ENCODE measurements around the gene NFATC1.

NFATC1 gene

GRCh38 chr18:79463424-79463960 lies 67.8 kb downstream of the NFATC1 start:
- Histone ChIP-seq H3K79me2 (ENCODE audit: control insufficient read depth, insufficient read depth, low read length, unreplicated experiment) (no peaks in the 10 kb centered on the region), H3K4me1 (ENCODE audit: control insufficient read depth, insufficient read depth, low read length, unreplicated experiment) (peaks cover 13% of the 10 kb centered on the region), H3K27me3 (ENCODE audit: insufficient read depth, low read length) (no peaks in the 10 kb centered on the region), H3K27ac (ENCODE audit: low read depth, low read length) (no peak overlapping the region), H3K36me3 (ENCODE audit: insufficient read depth, low read length) (no peaks in the 10 kb centered on the region), H3K4me3 (ENCODE audit: low read depth, low read length) (no peak overlapping the region), H2AFZ (ENCODE audit: low read length, unreplicated experiment) (no peak overlapping the region)

GRCh38 chr18:79465392-79465991 lies 69.8 kb downstream of the NFATC1 start:
- Histone ChIP-seq H3K4me3 (ENCODE audit: low read depth, low read length) (0 out of 2 replicates have a peak overlapping the region, but pooled peaks have one; percentile 13), H3K36me3 (ENCODE audit: insufficient read depth, low read length) (no peaks in the 10 kb centered on the region)

GRCh38 chr18:79466591-79466990 lies 70.9 kb downstream of the NFATC1 start:
- Histone ChIP-seq H3K27ac (ENCODE audit: low read depth, low read length) (no peak overlapping the region), H2AFZ (ENCODE audit: low read length, unreplicated experiment) (no peak overlapping the region), H3K27me3 (ENCODE audit: insufficient read depth, low read length) (no peaks in the 10 kb centered on the region), H3K36me3 (ENCODE audit: insufficient read depth, low read length) (no peaks in the 10 kb centered on the region), H3K4me1 (ENCODE audit: control insufficient read depth, insufficient read depth, low read length, unreplicated experiment) (no peaks in the 10 kb centered on the region), H3K4me3 (ENCODE audit: low read depth, low read length) (no peak overlapping the region), H3K79me2 (ENCODE audit: control insufficient read depth, insufficient read depth, low read length, unreplicated experiment) (no peaks in the 10 kb centered on the region)

More at GRCh38 chr18:79465392-79465991, 69.8 kb downstream of the NFATC1 start:
- no peaks in the 10 kb centered on the region for H3K79me2 ChIP-seq (ENCODE audit: control insufficient read depth, insufficient read depth, low read length, unreplicated experiment)
- no peak overlapping the region for H3K27ac ChIP-seq (ENCODE audit: low read depth, low read length)
- no peaks in the 10 kb centered on the region for H3K27me3 ChIP-seq (ENCODE audit: insufficient read depth, low read length)
- H3K4me1 ChIP-seq (ENCODE audit: control insufficient read depth, insufficient read depth, low read length, unreplicated experiment), result no peaks in the 10 kb centered on the region
- H2AFZ ChIP-seq (ENCODE audit: low read length, unreplicated experiment), result no peak overlapping the region

GRCh38 chr18:79467126-79467525 lies 71.4 kb downstream of the NFATC1 start:
- no peak overlapping the region for H3K4me3 ChIP-seq (ENCODE audit: low read depth, low read length)
- no peaks in the 10 kb centered on the region for H3K4me1 ChIP-seq (ENCODE audit: control insufficient read depth, insufficient read depth, low read length, unreplicated experiment)
- H2AFZ ChIP-seq (ENCODE audit: low read length, unreplicated experiment), result no peak overlapping the region
- no peak overlapping the region for H3K27ac ChIP-seq (ENCODE audit: low read depth, low read length)
- no peaks in the 10 kb centered on the region for H3K79me2 ChIP-seq (ENCODE audit: control insufficient read depth, insufficient read depth, low read length, unreplicated experiment)
- no peaks in the 10 kb centered on the region for H3K36me3 ChIP-seq (ENCODE audit: insufficient read depth, low read length)
- H3K27me3 ChIP-seq (ENCODE audit: insufficient read depth, low read length), result no peaks in the 10 kb centered on the region

- no peak overlapping the region for H2AFZ ChIP-seq (ENCODE audit: low read length, unreplicated experiment)
- H3K36me3 ChIP-seq (ENCODE audit: insufficient read depth, low read length), result no peaks in the 10 kb centered on the region
- H3K4me3 ChIP-seq (ENCODE audit: low read depth, low read length), result no peak overlapping the region
- H3K27me3 ChIP-seq (ENCODE audit: insufficient read depth, low read length), result no peaks in the 10 kb centered on the region
- H3K79me2 ChIP-seq (ENCODE audit: control insufficient read depth, insufficient read depth, low read length, unreplicated experiment), result no peaks in the 10 kb centered on the region
- no peak overlapping the region for H3K27ac ChIP-seq (ENCODE audit: low read depth, low read length)
- H3K4me1 ChIP-seq (ENCODE audit: control insufficient read depth, insufficient read depth, low read length, unreplicated experiment), result no peaks in the 10 kb centered on the region
Observed at GRCh38 chr18:79468119-79468789, 72.5 kb downstream of the NFATC1 start.

- Histone ChIP-seq H2AFZ (ENCODE audit: low read length, unreplicated experiment) (no peak overlapping the region), H3K36me3 (ENCODE audit: insufficient read depth, low read length) (no peaks in the 10 kb centered on the region), H3K27ac (ENCODE audit: low read depth, low read length) (no peak overlapping the region), H3K27me3 (ENCODE audit: insufficient read depth, low read length) (no peaks in the 10 kb centered on the region), H3K4me1 (ENCODE audit: control insufficient read depth, insufficient read depth, low read length, unreplicated experiment) (no peaks in the 10 kb centered on the region), H3K79me2 (ENCODE audit: control insufficient read depth, insufficient read depth, low read length, unreplicated experiment) (no peaks in the 10 kb centered on the region), H3K4me3 (ENCODE audit: low read depth, low read length) (no peak overlapping the region)
Observed at GRCh38 chr18:79469309-79469708, 73.6 kb downstream of the NFATC1 start.

- Histone ChIP-seq H3K79me2 (ENCODE audit: control insufficient read depth, insufficient read depth, low read length, unreplicated experiment) (no peaks in the 10 kb centered on the region), H3K4me3 (ENCODE audit: low read depth, low read length) (no peak overlapping the region), H2AFZ (ENCODE audit: low read length, unreplicated experiment) (no peak overlapping the region), H3K36me3 (ENCODE audit: insufficient read depth, low read length) (no peaks in the 10 kb centered on the region), H3K27me3 (ENCODE audit: insufficient read depth, low read length) (no peaks in the 10 kb centered on the region), H3K27ac (ENCODE audit: low read depth, low read length) (no peak overlapping the region), H3K4me1 (ENCODE audit: control insufficient read depth, insufficient read depth, low read length, unreplicated experiment) (no peaks in the 10 kb centered on the region)
Observed at GRCh38 chr18:79469751-79470505, 74.2 kb downstream of the NFATC1 start.

- H3K4me1 ChIP-seq (ENCODE audit: control insufficient read depth, insufficient read depth, low read length, unreplicated experiment), result no peaks in the 10 kb centered on the region
- no peak overlapping the region for H2AFZ ChIP-seq (ENCODE audit: low read length, unreplicated experiment)
- H3K27ac ChIP-seq (ENCODE audit: low read depth, low read length), result no peak overlapping the region
- H3K4me3 ChIP-seq (ENCODE audit: low read depth, low read length), result no peak overlapping the region
- H3K27me3 ChIP-seq (ENCODE audit: insufficient read depth, low read length), result no peaks in the 10 kb centered on the region
- H3K79me2 ChIP-seq (ENCODE audit: control insufficient read depth, insufficient read depth, low read length, unreplicated experiment), result no peaks in the 10 kb centered on the region
- no peaks in the 10 kb centered on the region for H3K36me3 ChIP-seq (ENCODE audit: insufficient read depth, low read length)
Observed at GRCh38 chr18:79470547-79470946, 74.8 kb downstream of the NFATC1 start.

- Histone ChIP-seq H3K79me2 (ENCODE audit: control insufficient read depth, insufficient read depth, low read length, unreplicated experiment) (no peaks in the 10 kb centered on the region), H3K27ac (ENCODE audit: low read depth, low read length) (no peak overlapping the region), H2AFZ (ENCODE audit: low read length, unreplicated experiment) (no peak overlapping the region), H3K4me3 (ENCODE audit: low read depth, low read length) (no peak overlapping the region), H3K27me3 (ENCODE audit: insufficient read depth, low read length) (no peaks in the 10 kb centered on the region), H3K4me1 (ENCODE audit: control insufficient read depth, insufficient read depth, low read length, unreplicated experiment) (no peaks in the 10 kb centered on the region), H3K36me3 (ENCODE audit: insufficient read depth, low read length) (no peaks in the 10 kb centered on the region)
Observed at GRCh38 chr18:79471046-79471445, 75.3 kb downstream of the NFATC1 start.

- Histone ChIP-seq H3K4me1 (ENCODE audit: control insufficient read depth, insufficient read depth, low read length, unreplicated experiment) (no peaks in the 10 kb centered on the region), H3K4me3 (ENCODE audit: low read depth, low read length) (no peak overlapping the region), H3K79me2 (ENCODE audit: control insufficient read depth, insufficient read depth, low read length, unreplicated experiment) (no peaks in the 10 kb centered on the region), H3K36me3 (ENCODE audit: insufficient read depth, low read length) (no peaks in the 10 kb centered on the region), H2AFZ (ENCODE audit: low read length, unreplicated experiment) (no peak overlapping the region), H3K27me3 (ENCODE audit: insufficient read depth, low read length) (no peaks in the 10 kb centered on the region), H3K27ac (ENCODE audit: low read depth, low read length) (no peak overlapping the region)
Observed at GRCh38 chr18:79471597-79471996, 75.9 kb downstream of the NFATC1 start.

Data from ACC112 (cell line).